Measurements from ENCODE around the gene WHAMM.
"Not testable (repeated sequence)": the region's sequence is repeated elsewhere in the genome, so short reads cannot be mapped to it uniquely, and the experiment has no call there.

Gene WHAMM

GRCh38 chr15:82810890-82811426, 1.5 kb downstream of the WHAMM start:
- peak overlapping the region; percentile 94 for H3K4me3 ChIP-seq
- TF ChIP-seq CTCF (IDR thresholded peaks at IDR 0.05) = no peak
- no peak for DNase-seq (ENCODE audit: low spot score)
- H3K27ac ChIP-seq = peak overlapping the region; percentile 99 to 100

DNA sequence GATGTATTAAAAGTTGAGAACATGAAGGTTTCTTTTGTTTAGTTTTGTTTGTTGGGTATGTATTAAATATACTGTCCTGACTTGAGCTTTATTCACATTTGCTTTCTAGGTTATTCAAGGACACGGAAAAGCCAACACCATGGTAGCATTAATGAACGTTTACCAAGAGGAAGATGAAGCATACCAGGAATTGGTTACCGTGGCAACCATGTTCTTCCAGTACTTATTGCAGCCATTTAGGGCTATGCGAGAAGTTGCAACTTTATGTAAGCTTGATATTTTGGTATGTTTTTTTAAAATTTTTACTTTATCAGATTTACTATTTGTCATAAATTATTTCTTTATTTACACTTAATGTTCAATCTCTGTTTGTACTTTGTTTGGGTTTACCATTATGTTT, 3.6 kb downstream of the WHAMM start:
- Histone ChIP-seq H3K27ac (no peak overlapping the region), H3K4me3 (no peak overlapping the region)
- no peak for TF ChIP-seq CTCF (IDR thresholded peaks at IDR 0.05)
- no peak for DNase-seq (ENCODE audit: low spot score)

GRCh38 chr15:82820128-82820527, 10.7 kb downstream of the WHAMM start:
- Histone ChIP-seq H3K4me3 (no peak overlapping the region), H3K27ac (no peak overlapping the region)
- no peak for TF ChIP-seq CTCF (IDR thresholded peaks at IDR 0.05)
- no peak for DNase-seq (ENCODE audit: low spot score)

GRCh38 chr15:82821396-82821795, 12.0 kb downstream of the WHAMM start:
- not testable (repeated sequence) for H3K4me3 ChIP-seq; DNase-seq (ENCODE audit: low spot score); H3K27ac ChIP-seq

GRCh38 chr15:82821851-82822250, 12.4 kb downstream of the WHAMM start:
- H3K27ac ChIP-seq; DNase-seq (ENCODE audit: low spot score); H3K4me3 ChIP-seq: not testable (repeated sequence)

DNA sequence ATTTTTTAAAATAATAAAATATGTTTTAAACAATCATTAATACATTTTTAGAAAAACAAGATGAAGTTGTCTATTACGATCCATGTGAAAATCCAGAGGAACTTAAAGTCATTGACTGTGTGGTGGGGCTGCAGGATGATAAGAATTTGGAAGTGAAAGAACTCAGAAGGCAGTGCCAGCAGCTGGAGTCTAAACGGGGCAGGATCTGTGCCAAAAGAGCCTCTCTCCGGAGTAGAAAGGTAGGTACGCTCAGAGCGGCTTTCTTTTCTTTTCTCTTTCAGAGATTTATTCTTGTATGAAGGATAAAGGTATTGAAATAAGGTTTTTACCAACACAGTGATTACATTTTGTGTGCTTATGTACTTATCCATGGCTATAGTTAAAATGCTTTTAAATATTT, 13.6 kb downstream of the WHAMM start:
- DNase-seq (ENCODE audit: low spot score) = no peak
- H3K4me3 ChIP-seq = no peak overlapping the region
- no peak for TF ChIP-seq CTCF (IDR thresholded peaks at IDR 0.05)
- no peak overlapping the region for H3K27ac ChIP-seq

GRCh38 chr15:82828075-82828474, 18.6 kb downstream of the WHAMM start:
- DNase-seq (ENCODE audit: low spot score) = no peak
- Histone ChIP-seq H3K4me3 (no peak overlapping the region), H3K27ac (no peak overlapping the region)
- TF ChIP-seq CTCF (IDR thresholded peaks at IDR 0.05) = no peak

GRCh38 chr15:82829234-82829633, 19.8 kb downstream of the WHAMM start:
- TF ChIP-seq CTCF (IDR thresholded peaks at IDR 0.05) = no peak
- Histone ChIP-seq H3K4me3 (no peak overlapping the region), H3K27ac (no peak overlapping the region)
- no peak for DNase-seq (ENCODE audit: low spot score)

Data from coronary artery (tissue), 2 donors.